NB4 (cell line): Measurements from ENCODE around the gene APIP.

Experiments
- MYC ChIP-seq: IDR thresholded peaks from 2 replicates; pipeline ENCODE4 v1.6.1; 2011; ENCODE audit warnings: low read depth, low read length
- POLR2A ChIP-seq: IDR thresholded peaks from 2 replicates; pipeline ENCODE4 v1.6.1; 2011; ENCODE audit warnings: mild to moderate bottlenecking; ENCODE audit not compliant: insufficient read length; ENCODE audit errors: extremely low read depth
- TF ChIP-seq, protein P1 (sequence below): IDR thresholded peaks from one replicate; pipeline ENCODE4 v1.5.1; 2012; ENCODE audit warnings: low read depth, low read length
- TF ChIP-seq, protein P2 (sequence below): IDR thresholded peaks from 2 replicates; pipeline ENCODE4 v1.6.1; 2011; ENCODE audit warnings: low read depth, low read length

DNA sequence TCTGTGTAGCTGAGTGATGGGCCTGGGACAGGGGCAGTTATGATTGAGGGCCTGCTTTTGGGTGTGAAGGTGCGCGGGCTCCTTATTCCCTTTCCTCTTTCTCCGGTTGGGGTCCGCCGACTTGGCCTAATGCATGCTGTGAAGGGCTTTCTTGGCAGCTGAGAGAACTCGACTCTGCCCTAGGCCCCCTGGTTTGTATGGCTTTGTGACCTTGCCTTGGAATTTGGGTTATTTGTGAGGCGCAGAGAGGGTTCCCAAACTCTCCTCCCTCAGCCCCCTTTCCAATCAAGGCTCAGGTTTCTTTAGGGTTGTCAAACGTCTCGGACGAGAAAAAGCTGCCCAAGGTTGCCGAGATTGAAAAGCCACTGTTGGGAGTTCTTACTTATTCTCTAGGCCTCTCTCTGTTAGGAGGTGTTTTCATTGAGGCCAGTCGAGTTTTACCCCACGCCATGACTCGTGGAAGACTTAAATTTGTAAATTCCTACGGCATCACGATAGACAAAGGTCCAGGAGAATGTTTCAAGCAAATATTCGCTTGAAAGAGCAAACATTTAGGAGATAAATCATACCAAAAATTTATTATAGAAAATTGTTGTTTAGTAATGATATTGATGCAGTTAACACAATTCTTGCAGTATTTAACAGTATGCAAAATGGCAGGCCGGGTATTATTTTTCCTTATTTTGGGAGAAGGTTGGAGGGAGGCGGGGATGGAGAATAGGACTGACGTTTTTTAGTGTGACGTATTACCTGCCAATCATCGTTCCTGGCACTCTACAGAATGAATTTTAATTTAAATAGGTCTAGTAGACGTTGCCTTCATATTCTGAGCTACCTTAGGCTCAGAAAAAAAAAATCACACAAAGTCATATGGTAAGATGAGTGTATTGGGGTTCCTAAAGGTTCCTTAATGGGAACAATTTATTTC lies 928 bp upstream of the APIP start:
- TF ChIP-seq, protein P1, sequence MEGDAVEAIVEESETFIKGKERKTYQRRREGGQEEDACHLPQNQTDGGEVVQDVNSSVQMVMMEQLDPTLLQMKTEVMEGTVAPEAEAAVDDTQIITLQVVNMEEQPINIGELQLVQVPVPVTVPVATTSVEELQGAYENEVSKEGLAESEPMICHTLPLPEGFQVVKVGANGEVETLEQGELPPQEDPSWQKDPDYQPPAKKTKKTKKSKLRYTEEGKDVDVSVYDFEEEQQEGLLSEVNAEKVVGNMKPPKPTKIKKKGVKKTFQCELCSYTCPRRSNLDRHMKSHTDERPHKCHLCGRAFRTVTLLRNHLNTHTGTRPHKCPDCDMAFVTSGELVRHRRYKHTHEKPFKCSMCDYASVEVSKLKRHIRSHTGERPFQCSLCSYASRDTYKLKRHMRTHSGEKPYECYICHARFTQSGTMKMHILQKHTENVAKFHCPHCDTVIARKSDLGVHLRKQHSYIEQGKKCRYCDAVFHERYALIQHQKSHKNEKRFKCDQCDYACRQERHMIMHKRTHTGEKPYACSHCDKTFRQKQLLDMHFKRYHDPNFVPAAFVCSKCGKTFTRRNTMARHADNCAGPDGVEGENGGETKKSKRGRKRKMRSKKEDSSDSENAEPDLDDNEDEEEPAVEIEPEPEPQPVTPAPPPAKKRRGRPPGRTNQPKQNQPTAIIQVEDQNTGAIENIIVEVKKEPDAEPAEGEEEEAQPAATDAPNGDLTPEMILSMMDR, result no peak
- TF ChIP-seq POLR2A, result no peak
- TF ChIP-seq, protein P2, sequence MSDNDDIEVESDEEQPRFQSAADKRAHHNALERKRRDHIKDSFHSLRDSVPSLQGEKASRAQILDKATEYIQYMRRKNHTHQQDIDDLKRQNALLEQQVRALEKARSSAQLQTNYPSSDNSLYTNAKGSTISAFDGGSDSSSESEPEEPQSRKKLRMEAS, result no peak
- TF ChIP-seq MYC, result no peak
